Right ventricle myocardium inferior (tissue), 1 donor: ENCODE results near the gene PXMP4. TPM values are rescaled to one million over a fixed set of nuclear protein-coding genes. Genes with fewer than 3 reads are reported as not detected.
"Not testable (repeated sequence)": the region's sequence is repeated elsewhere in the genome, so short reads cannot be mapped to it uniquely, and the experiment has no call there.

Experiments used
- ATAC-seq: fragments of 200-7000 bp; cut with Tn5 transposase; one replicate; pipeline ENCODE4 v1.9.1; 2020; ENCODE audit warnings: mild to moderate bottlenecking, moderate library complexity
- DNase-seq: peaks from one replicate; pipeline ENCODE4 v3.0.0; 2021; ENCODE audit errors: missing footprints
- intact Hi-C: fragments of 100-400 bp; cut with DNase I; formaldehyde crosslinking; loops from one replicate; pipeline ENCODE4 v1.11.0; 2022
- total RNA-seq: library from RNA; stranded (reverse); fragmentation: NEBNext Ultra II Directional; extraction: Animal tissue kit (Norgen Biotek cat#: 25700); gene quantifications from one replicate; pipeline ENCODE4 v1.2.1, GENCODE V29; 2021
- donor health status: DM: no; HTN: yes; CAD: no; lungs with severe emphysema.

Gene PXMP4
- total RNA-seq, 1 donor from 2014 or later: 11.4 TPM

DNA sequence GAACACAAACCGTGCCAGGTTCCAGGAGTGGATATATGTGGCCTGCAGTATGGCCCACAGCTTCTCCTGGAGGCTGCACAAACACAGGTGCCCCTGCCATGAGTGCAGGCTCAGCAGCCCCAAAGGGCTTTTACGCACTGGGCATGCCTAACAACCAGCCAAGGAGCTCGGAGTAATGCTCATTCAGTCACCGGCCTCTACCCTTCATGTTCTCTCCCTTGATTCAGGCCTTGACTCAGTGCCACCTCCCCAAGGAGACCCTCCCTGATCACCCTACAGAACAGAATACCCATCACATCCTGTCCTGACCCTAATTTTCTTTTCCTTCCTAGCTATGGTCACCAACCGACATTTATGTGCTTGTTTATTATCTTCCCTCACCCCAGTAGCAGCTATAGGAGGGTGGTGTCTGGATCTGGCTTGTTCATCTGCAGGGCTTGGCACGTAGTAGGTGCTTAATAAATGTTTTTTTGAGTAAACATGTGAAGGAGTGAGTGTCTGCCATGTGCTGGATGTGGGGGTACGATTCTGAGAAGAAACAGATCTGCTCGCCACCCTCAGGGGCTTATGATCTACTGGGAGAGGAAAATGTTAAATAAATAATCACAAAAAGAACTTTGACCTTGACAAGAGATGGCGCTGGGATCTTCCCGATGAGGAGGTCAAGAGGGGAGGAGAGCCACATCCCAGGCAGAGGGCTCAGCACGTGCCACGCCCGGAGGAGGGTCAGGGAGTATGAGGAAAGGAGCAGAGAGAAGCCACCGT, 9.2 kb downstream of the PXMP4 start:
- ATAC-seq (no peak), DNase-seq (no peak)
- intact Hi-C loops: no loop called here

GRCh38 chr20:33709905-33710541, 10.1 kb downstream of the PXMP4 start:
- intact Hi-C loops: no loop called here
- ATAC-seq (no peak), DNase-seq (no peak)

GRCh38 chr20:33709398-33709797, 10.7 kb downstream of the PXMP4 start:
- DNase-seq: no peak
- no peak for ATAC-seq
- intact Hi-C loops: no loop called here

- DNase-seq (no peak), ATAC-seq (no peak)
- intact Hi-C loops: no loop called here
Measured at GRCh38 chr20:33707668-33708067, 12.4 kb downstream of the PXMP4 start.

GRCh38 chr20:33704197-33704924, 15.7 kb downstream of the PXMP4 start:
- DNase-seq: no peak
- intact Hi-C loops: no loop called here
- ATAC-seq: no peak

GRCh38 chr20:33703498-33704137, 16.5 kb downstream of the PXMP4 start:
- intact Hi-C loops: no loop called here
- DNase-seq: no peak
- ATAC-seq: no peak

DNA sequence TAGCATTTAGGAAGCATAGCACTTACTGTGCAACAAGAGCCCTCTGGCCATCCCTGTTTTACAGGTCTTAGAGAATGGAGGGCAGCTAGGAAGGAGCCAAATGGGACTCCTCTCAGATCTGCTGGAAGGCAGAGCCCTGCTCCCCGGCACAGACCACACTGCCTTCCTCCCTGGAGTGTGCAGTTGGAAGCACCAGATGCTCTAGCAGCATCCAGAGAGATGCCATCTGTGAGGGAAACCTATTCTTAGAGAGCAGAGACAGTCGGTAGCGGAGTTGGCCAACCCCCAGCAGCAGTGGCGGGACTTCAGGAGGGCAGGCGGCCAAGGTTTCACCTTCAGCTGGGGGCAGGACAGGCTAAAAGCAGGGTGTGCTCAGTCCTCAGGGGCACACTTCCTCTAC, 17.2 kb downstream of the PXMP4 start:
- DNase-seq (no peak), ATAC-seq (peak; percentile 84)
- intact Hi-C loops: no loop called here

- intact Hi-C loops: no loop called here
- no peak for DNase-seq
- ATAC-seq: no peak
Measured at GRCh38 chr20:33701629-33702450, 18.3 kb downstream of the PXMP4 start.

DNA sequence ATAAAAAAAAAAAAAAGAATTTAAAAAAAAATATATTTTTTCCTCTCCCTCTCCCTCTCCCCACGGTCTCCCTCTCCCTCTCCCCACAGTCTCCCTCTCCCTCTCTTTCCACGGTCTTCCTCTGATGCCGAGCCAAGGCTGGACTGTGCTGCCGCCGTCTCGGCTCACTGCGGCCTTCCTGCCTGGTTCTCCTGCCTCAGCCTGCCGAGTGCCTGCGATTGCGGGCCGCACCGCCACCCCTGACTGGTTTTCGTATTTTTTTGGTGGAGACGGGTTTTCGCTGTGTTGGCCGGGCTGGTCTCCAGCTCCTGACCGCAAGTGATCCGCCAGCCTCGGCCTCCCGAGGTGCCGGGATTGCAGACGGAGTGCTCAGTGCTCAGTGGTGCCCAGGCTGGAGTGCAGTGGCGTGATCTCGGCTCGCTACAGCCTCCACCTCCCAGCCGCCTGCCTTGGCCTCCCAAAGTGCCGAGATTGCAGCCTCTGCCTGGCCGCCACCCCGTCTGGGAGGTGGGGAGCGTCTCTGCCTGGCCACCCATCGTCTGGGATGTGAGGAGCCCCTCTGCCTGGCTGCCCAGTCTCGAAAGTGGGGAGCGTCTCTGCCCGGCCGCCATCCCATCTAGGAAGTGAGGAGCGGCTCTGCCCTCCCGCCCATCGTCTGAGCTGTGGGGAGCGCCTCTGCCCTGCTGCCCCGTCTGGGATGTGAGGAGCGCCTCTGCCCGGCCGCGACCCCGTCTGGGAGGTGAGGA, 19.2 kb downstream of the PXMP4 start:
- ATAC-seq, DNase-seq, intact Hi-C loops: not testable (repeated sequence)

DNA sequence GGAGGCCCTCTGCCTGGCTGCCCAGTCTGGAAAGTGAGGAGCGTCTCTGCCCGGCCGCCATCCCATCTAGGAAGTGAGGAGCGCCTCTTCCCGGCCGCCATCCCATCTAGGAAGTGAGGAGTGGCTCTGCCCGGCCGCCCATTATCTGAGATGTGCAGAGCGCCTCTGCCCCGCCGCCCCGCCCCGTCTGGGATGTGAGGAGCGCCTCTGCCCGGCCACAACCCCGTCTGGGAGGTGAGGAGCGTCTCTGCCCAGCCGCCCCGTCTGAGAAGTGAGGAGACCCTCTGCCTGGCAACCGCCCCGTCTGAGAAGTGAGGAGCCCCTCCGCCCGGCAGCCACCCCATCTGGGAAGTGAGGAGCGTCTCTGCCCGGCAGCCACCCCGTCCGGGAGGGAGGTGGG, 21.1 kb downstream of the PXMP4 start:
- intact Hi-C loops, DNase-seq, ATAC-seq: not testable (repeated sequence)

- intact Hi-C loops: no loop called here
- DNase-seq: no peak
- peak; percentile 79 for ATAC-seq
Measured at GRCh38 chr20:33697129-33697528, 23.0 kb downstream of the PXMP4 start.

DNA sequence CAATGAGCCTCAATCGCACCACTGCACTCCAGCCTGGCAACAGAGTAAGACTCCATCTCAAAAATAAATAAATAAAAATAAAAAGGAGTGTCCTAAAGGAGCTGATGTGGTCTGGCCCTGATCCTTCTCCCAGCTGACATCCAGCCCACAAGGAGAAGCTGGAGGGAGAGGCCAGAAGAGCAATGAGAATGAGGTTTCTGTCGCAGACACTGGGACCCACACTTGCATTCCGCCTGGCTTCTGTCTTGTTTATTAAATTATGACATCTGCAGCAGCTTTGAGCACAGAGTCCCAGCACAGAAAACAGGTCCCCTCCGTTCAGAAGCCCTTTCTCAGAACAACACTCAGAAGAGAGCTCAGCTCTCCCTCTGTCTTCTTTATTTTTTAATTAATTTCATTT, 23.7 kb downstream of the PXMP4 start:
- ATAC-seq (no peak), DNase-seq (no peak)
- intact Hi-C loops: no loop called here

GRCh38 chr20:33694639-33695012, 25.5 kb downstream of the PXMP4 start:
- ATAC-seq: no peak
- intact Hi-C loops: no loop called here
- DNase-seq: no peak

DNA sequence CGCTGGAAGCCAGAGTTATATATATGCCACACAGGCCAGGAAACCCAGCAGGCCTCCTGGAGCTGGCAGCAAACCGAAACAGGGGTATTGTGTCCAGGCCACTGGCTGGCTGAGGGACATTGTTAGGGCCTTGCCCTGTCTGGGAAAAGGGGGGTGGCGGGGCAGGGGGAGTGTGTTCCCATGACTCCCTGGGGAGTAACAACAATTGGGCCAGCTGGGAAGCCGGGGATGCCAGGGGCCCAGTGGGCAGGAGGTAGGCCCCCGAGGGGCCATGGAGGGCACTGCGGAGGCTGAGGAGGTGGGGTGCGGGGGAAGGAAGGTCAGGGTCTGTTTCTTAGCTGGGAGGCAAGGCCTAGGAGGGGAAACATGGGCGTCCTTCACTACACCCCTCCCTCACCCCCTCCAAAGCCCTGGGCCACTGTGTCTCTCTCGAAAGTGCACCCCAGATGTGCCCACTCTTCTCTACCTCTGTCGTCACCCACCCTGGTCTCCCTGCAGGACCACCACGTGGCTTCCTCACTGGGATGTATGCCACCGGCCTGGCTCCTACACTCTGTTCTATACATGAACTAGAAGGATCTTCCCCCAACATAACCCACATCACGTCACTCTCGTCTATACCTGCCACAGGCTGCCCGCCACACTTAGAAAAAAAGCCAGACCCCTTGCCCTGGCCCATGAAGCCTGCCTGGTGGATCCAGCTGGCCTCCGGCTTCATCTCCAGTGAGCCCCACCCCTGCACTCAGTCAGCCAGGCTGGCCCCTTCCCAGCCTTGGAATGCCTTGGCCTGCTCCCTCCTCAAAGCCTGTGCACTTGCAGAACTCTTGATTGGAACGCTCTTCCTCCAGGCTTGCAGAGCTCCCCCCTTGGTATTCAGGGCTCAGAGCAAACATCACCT, 26.1 kb downstream of the PXMP4 start:
- no peak for DNase-seq
- ATAC-seq: peak; percentile 75
- intact Hi-C loops: no loop called here

- DNase-seq (no peak), ATAC-seq (no peak)
- intact Hi-C loops: no loop called here
Measured at GRCh38 chr20:33693289-33693688, 26.8 kb downstream of the PXMP4 start.

GRCh38 chr20:33689973-33690372, 30.1 kb downstream of the PXMP4 start:
- ATAC-seq: no peak
- peak; percentile 42 for DNase-seq
- intact Hi-C loops: no loop called here

- intact Hi-C loops: no loop called here
- no peak for DNase-seq
- ATAC-seq: no peak
Measured at GRCh38 chr20:33689493-33689892, 30.6 kb downstream of the PXMP4 start.
